HG02870 (cell line): Measurements from ENCODE around the gene HMGCS1.
"Not testable (repeated sequence)": the region's sequence is repeated elsewhere in the genome, so short reads cannot be mapped to it uniquely, and the experiment has no call there.

ENCODE experiments used
- ATAC-seq: cut with Tn5 transposase; IDR thresholded peaks from one replicate; pipeline ENCODE4 v1.9.1; 2021; ENCODE audit warnings: mild to moderate bottlenecking, moderate library complexity; ENCODE audit not compliant: unreplicated experiment

HMGCS1 gene

DNA sequence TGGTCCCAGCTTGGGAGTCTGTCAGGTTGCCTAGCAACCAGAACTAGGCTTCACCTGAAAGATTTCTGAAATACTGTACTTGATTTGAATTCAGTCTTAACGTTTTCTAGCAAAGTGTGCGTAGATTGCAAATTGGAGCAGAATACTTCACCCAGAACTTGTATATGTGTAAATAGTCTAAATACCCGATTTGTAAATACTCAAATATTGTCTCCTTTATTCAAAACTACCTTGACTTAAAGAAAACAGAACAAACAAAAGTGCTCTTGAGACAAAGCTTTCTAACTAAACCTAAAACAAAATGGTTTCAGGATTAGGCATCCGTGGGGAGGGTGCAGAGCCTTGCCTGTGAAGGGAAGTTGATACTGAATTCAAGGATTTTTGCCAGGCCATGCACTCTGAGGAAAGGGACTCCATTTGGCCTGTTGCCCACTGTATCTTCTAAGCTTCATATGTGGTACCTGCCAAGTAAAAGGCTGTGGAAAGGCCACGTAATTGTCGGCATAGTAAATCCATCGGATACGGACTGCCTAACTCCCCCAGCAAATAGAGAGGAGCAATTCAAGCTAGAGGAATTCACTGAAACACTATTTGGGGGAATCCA lies 744 bp upstream of the HMGCS1 start:
- ATAC-seq = no peak

DNA sequence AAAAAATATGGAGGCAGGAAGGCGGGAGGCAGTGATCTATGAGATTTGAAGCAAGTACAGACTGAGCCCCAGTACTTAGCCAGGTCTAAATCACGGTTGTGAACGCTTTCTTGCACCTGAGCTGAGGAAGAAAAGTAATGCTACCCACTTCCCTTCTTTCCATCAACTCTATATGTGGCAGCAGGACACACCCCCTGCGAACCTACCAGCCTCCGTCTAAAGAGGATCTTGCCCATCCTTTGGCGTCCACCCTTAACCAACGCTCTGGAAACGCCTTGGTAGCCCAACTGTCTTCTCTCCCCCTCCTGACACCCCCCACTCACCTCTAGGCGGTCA lies 545 bp downstream of the HMGCS1 start:
- ATAC-seq = peak; percentile 0

DNA sequence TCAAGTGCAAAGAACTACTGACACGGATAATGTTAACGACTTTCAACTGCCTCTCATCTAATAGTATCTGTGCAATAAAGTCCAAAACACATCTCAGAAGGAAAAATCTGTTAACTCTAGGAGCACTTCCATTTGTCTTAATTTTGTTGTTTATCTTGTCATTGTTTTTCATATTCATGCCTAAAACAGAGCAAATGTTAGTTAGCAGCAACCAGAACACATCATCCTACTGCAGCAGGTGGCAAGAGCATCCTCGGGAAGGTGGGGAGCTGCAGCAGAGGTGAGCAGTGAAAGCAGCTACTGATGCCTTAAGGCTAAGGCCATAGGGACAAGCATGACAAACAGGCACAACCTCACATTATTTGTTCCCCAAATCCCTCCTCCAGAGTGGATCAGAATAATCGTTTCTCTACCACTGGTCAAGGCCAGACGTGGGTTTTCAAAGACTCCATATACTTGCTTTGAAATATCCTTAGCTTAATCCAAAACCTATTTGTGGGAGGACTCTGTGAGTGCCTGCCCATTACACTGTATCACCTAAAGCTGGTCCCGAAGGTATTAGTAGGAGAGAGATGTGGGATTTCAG lies 1.0 kb downstream of the HMGCS1 start:
- no peak for ATAC-seq

DNA sequence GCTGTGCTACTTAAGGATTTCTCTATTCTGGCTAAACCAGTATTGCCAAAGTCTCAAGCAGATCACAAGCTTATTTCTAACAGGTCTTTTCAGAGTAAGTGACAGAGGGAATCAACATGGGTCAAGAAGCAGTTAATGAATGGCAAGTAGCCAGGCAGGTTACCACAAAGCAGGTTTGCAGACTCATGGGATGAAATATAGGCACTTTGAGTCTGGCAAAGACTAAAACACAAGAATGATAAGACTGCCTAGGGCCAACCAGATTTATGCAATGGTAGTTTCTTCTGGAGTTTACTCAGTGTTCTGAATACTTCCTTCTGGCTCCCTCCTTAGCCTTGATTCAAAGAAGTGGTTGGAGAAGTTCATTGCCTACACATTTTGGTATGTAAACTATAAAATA lies 3.6 kb downstream of the HMGCS1 start:
- ATAC-seq = no peak

DNA sequence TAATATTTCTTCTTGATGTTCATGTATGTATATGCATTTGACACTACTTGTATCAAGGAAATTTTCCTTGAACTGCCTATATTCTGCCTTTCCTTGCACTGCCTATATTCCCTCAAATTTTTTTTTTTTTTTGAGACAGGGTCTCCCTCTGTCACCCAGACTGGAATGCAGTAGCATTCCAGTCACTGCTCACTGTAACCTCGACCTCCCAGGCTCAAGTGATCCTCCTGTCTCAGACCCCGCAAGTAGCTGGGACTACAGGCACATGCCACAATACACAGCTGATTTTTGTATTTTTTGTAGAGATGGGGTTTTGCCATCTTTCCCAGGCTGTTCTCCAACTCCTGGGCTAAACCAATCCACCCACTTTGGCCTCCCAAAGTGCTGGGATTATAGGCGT lies 4.1 kb downstream of the HMGCS1 start:
- ATAC-seq = no peak

DNA sequence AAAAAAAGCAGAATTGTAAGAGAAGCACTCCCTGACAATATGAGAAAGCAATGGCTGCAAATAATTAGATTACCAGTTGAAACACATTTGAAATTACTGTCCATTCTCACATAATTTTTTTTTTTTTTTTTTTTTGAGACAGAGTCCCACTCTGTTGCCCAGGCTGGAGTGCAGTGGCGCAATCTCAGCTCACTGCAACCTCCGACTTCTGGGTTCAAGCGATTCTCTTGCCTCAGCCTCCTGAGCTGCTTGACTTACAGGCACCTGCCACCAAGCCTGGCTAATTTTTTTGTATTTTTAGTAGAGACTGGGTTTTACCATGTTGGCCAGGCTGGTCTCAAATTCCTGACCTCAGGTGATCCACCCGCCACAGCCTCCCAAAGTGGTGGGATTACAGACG lies 6.3 kb downstream of the HMGCS1 start:
- ATAC-seq = not testable (repeated sequence)

DNA sequence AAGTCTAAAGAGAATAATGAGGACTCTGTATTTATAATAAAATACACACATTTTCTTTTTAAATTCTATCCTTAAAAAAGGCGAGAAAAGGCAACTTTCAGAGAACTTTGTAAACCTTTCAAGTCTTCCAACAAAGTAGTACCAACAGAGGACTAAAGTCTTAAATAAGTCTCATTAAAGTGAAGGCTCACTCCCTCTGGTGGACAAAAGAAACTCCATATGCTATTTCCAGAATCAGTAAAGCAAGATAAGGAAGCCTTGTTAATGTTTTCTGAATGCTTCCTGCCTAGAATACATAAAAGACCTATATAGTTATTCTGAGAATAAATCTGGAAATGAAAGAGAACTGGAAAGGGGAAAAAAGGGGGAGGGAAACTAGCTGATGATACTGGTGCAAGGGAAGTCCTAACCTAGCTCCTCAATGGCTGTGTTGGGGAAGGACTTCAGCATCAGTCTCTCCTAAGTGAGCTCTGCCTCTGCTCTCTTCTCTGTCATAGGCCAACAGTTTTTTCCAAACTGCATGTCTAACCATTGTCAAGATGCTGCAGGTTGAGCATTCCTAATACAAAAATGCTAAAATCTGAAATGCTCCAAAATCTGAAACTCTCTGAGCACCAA lies 7.2 kb downstream of the HMGCS1 start:
- ATAC-seq = peak; percentile 50

DNA sequence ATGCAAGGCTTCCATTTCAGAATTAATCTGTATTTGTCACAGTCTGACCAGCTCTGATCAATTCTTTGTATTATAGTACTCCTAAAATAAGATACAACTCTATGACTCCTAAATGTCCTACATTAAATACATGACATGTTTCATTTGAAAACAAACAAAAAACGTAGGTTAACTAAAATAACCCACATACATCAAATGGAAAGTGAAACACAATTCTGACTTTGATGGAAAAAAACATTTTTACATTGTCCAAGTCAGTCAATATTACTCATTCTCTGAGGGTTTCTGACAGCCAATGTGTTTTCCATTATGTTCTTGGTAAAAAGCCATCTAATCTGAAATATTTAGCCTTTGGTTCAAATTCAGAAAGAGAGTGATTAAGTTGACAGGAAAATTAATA lies 8.7 kb downstream of the HMGCS1 start:
- peak; percentile 65 for ATAC-seq

DNA sequence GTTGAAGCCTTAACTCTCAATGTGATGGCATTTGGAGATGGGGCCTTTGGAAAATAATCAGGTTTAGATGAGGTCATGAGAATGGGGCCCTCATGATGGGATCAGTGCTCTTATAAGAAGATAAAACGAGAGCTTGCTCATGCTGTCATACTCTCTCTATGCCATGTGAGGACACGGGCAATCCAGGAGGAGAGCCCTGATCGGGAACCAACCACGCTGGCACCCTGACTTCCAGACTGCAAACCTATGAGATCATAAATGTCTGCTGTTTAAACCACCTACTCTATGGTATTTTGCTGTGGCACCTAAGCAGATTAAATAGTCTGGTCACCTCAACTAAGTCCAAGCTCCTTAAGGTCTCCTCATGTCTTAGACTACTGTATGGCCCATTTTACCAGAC lies 10.0 kb downstream of the HMGCS1 start:
- ATAC-seq = no peak

DNA sequence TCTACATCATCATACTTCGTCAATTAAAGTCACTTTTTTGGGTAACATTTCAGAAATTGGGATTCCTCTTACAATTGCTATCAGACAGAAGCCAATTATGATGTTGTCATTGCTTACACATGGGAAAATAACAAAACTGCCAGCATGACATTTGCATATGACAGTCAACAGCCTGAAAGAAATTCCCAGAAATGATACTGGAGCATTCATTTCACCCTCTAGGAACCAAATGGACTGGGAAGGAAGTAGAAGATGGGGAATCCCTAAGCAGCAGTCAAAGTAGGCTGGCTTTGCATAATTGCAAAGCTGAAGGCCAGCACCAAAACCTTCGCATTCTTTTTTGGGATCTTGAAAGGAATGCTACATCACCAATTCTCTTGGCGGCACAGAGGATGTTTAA lies 10.7 kb downstream of the HMGCS1 start:
- ATAC-seq = no peak

DNA sequence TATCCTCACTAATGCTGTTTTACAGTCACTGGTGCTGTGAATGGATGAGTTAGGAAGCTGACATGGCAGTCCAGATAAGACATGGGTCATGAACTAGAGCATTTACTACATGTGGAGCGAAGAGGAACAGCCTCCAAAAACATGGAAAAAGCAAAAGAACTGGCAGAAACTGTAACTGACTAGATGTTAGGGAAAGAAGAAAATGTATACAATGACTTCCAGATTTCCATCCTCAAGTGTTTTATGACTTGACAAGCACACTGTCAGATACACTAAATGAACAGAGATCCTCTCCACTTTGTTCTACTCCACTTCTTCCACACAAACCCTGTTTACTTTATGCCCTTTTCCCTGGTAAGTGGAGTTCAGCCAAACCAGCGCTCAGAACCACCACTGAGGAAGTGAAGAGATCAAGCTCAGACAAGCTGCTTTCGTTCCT lies 11.5 kb downstream of the HMGCS1 start:
- no peak for ATAC-seq

DNA sequence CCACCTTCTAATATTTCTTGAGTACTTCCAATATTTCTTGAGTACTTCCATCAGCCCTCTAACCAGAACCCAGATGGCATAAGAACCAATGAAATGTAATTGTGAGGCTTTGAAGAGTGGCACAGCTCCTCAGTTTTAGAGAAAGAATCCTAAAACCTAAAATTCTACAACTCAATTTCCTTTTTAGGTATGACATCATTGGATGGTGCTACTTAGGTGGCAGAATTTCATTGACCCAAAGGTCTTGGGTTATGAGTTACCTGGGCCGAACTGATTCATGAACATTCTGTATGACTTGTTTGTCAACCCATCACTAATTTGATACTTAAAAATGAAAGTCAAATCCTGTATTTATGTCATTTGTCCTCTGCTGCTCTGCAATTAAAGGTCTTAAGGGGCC lies 13.1 kb downstream of the HMGCS1 start:
- no peak for ATAC-seq

DNA sequence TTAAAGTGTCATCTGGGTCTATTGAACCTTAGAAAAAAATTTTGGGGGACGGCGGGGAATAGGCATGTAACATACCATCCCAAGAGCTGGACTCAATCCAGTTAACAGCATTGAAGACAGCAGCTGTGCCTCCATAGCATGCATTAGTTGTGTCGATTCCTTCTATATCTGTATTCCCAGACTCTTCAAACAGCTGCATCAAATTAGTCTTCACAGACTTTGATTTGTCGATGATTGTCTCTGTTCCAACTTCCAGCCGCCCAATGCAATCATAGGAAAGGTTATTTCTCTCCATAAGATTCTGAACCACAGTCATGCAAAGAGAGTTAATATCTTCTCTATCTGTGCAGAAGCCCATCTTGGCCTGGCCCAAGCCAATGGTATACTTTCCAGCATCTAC lies 14.8 kb downstream of the HMGCS1 start:
- ATAC-seq = no peak

DNA sequence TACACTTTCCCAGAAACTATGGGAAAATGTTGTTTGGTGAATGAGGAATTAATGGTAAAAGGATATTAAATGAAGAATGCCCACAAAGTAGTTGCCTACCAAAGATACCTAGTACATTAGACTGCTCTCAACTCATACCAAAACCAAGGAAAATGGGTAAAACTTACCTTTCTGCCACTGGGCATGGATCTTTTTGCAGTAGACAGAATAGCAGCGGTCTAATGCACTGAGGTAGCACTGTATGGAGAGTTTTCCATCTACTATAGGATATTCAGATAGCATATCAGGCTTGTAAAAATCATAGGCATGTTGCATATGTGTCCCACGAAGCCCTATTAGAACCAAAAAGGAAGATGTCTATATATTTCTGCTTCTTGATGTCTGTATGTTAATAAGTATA lies 16.4 kb downstream of the HMGCS1 start:
- no peak for ATAC-seq

DNA sequence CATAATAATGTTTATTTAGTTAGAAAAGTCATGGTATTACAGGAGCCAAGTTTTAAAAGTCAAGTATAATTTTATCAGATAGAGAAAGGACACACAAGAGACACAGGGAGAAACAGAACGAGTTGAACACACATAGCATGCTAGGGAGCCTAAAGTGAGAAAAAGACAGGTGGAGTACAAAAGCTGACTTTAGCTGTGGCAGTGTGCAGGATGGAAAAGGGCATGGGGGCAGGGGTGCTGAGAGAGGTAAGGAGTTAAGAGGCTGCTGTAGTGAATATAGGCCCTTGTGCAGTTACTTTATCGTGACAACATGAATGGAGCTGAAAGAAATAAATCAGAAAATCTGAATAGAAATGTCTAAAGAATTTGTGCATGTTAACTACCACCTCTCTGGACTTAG lies 18.0 kb downstream of the HMGCS1 start:
- ATAC-seq = no peak

DNA sequence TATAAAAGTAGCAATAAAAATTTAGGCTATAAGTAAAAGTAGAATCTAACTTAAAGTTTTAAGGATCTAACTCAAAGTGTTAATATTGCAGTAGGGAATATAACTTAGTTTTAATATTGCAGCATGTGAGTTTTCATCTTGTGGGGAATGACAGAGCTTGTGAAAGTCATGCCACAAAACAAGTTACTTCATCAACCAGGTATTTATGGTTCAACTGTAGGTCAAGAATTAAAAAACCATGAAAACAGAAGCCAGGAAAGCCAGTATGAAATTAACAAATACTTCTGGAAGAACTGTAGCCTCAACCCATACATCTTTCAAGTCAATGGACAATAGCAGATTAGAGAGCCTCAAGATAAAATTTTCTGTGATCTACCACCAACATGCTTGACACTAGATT lies 19.0 kb downstream of the HMGCS1 start:
- ATAC-seq = no peak

DNA sequence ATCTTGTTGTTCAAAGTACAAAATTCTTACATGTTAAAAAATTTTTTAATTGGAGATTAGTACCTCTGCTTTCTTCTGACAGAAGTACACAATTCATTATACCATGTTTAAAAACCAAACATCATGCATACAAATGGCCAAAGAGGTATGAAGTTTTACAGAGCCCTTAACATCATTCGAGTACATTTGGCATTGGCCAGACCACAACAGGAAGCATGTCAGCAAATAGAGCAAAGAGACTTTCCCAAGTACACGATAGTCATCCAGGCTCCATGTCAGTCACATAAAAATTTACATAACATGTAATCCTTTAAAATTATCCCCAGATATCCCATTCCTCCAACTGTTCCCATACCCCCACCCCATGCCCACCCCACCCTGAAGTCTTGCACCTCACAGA lies 22.5 kb downstream of the HMGCS1 start:
- ATAC-seq = no peak

DNA sequence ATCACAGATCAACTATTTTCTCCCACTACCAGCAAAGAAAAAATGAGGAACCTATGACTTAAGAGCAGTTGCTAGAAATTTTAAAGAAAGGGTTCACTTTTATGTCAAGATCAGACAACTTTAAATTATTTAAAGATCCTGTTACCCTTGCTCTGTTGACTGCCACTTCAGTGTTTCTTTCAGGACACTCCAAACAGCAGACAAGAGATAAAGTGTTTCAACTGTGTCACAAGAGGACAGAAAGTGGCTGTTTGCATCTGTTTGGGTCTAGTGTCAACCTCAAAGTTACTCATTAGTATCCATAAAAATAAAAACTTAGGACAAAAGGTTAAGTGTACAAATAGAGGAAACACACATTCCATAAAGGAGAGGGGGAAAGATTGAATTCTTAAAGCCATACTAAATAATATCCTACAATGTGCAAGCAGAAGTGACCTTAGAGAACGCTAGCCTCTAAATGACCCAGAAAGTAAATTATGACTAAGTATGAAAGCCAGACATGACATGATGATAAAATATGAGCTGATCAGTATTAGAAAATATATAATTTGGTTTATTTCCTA lies 24.9 kb downstream of the HMGCS1 start:
- ATAC-seq = no peak

DNA sequence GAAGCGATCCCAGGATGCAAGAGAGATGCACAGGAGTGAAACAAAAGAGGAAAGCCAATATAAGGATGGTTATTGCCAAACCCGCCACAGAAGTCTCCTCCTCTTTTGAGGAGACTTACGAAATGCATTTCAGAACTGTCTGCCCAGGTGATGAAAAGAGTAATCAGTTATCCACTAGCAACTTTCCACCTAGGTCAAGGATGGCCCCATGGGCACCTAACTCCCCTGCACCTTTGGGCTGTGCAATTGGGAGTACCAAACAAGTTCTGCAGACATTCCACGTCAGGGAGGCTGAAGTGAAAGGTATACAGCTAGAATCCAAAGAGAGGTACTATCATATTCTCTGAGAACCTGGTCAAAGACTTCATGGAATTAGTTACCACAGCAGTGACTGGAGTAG lies 25.7 kb downstream of the HMGCS1 start:
- no peak for ATAC-seq

DNA sequence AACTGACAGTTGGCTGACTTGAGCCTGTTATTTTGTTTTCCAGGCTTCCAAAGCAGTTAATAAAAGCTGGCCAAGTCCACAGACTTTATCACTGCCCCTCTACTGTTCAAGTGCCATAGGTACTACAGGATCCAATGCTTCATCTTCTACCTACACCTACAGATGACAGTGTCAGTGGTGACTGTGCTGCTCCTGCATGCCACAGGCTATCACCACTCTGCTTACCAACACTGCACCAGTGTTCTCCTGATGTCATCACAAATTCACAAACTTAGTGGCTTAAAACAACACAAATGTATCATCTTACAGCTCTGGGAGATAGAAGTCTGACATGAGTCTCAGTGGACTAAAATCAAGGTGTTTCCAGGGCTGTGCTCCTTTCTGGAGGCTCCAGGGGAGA lies 26.6 kb downstream of the HMGCS1 start:
- no peak for ATAC-seq

DNA sequence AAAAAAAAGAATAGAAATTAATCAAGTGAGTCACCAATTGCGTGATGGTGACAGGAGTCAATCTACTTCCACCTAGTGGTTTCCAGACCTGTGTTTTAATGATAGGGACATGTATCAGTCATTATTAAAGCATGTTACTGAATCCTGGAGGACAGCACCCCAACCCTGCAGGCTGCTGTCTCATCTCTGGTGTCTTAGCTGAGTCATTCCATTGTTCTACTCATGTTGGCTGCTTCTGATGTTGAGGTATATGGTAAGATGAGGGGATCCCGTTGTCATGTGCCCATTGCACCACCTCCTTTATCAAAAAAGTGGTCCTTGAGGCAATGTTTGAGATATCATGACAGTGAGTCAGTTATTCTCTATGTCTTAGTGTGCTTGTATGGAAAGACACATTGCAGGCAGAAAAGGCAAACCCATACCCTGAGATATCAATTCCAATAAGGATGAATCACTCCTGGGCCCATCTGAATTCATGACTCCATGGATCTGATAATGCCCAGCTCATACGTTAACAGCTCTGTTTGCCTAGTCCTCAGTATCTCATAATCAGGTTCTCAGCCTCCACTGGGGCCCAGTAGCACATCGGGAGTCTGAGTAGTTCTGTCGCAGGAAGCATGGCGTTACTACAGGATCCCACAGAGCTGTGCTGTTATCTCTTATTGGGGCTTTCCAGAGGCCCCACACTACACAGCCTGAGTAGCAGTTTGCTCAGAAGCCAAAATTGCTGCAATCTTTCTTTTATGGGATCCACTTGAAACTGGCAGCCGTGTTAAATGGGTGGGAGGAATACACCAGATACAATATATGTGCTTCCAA lies 31.2 kb downstream of the HMGCS1 start:
- ATAC-seq = no peak
